COR-L47 (cell line): ENCODE measurements around the gene SPRY1.
A peak's percentile ranks its signal among the peaks of the same experiment; 100 is the strongest.

Source experiments
- DNase-seq: peaks from one replicate; lab custom pipeline; 2025; lab: John Stamatoyannopoulos, UW

SPRY1 gene

DNA sequence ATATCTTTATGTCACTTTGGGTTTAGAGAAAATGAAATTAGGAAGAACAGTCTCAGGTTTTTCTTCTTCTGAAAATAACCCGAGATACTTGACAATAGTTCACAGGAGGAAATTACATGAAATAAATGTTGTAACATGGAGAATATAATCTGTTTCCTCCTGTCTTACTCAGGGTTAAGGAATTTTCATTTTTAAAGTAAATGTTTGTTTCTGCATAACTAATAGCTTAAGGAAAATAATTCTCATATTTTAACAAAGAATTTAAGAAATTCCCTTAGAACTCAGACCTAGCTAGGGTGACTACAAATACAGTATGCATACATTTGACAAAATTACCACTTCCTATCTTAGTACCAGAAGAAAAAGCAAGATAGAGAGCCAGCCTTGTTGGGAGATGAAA is 17.2 kb upstream of the SPRY1 start:
- no peak for DNase-seq

DNA sequence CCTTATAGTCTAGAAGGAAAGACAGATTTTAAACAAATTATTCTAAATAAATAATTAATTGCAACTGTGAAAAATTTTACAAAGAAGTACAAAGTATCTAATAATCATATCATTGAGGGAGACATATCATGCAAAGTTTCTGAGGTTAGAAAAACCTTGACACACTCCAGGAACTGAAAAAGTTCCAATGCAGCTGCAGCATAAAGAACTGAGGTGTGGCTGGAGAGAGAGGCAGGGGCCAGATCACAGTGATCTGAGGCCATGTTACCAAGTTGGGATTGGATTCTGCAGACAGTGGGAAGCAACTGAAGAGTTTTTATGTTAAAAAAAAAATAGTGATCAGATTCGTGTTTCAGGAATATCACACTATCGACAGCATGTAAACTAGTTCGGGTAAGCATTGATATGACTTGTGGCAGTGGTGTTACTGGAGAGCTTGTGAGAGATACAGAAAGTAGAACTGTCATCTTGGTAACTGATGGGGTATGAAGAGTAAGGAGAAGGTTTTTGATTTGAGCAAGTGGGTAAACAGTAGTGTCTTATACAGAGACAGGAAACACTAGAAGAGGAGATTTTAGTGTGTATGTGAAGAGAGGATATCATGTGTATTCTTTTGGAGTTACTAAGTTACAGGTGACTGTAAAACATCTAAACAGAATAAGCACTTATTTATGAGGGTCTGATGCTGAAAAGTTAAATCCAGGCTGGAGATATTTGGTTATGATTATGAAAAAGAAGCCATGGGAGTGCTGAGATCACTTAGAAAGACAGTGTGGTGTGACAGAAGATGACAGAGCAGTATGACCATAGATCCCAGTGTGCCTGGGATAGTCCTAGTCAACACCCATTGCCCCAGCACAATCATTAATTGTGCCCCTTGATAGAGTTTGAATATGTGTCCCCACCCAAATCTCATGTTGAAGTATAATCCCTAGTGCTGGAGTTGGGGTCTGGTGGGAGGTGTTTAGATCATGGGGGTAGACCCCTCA is 15.6 kb upstream of the SPRY1 start:
- DNase-seq: no peak

DNA sequence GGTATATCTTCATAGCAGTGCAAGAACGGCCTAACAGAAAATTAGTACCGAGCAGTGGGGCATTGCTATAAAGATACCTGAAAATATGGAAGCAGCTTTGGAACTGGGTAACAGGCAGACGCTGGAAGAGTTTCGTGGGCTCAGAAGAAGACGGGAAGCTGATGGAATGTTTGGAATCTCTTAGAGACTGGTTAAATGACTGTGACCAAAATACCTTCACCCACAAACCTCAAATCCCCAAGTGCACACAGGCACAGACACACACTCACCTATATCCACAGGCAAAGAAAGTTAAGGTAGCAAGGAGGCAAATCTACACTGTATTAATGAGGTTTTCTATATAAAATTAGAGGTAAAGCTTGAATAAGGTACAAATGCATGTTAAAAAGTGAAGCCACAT is 14.6 kb upstream of the SPRY1 start:
- no peak for DNase-seq

DNA sequence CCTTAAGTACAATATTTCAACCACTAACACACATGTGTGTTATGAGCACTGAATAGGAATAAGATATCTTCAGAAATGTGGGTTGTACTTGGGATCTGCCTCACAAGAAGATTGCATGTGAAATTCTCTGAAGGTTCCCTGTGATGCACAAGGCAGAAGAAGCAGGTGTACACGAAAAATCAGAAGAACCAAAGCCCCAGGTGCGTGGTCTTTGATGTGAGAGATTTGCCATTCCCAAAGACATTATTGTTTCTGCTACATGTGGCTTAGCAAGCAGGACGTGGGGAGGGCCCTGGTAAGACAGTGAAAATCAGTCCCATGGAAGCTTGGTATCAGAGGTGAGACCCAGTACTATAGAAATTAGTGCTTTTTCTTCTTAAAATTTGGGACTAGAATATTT is 13.0 kb upstream of the SPRY1 start:
- DNase-seq: no peak

DNA sequence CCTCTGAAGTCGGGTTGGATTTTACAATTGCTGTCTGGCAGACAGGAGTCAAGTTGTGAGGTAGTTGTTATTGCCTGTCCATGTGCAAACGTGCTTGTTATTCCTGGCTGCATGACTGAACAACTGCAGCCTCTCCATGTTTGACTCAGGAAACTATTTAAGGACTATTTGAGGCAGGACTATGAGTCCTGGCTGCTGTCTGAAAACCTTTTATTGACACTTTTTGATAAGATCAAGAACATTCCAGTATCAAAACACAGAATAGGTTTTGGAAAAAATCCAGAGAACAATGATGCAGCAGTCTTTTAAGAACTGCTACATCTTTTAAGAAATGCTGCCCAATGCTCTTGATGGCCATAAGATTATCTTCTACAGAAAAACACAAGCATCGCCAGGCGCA is 10.0 kb upstream of the SPRY1 start:
- DNase-seq: no peak

DNA sequence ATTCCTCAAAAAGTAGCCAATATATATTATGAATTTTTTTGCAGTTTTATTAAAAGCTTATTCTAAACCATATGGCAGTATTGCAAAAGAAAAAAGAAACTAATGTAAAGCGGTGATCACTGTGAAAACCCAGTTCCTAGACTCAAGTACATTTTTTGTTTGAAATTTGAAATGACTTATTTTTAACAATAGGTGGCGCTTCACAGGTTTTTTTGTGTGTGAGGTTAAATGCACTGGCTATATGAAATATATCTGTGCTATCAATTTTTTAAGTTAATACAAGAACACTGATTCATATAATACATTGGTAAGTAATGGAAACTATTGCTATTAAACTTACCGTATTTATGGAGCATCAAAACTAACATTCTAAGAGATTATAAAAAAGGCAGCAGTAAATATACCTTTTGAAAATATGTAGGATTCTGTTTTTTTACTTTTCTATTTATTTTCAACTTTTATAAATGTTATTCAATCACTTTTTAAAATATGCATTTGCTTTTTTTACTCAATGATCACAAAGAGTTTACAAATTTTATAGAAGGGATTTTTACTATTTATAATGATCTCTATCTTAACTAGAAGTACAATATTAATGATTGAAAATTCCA is 5.6 kb upstream of the SPRY1 start:
- DNase-seq: no peak

DNA sequence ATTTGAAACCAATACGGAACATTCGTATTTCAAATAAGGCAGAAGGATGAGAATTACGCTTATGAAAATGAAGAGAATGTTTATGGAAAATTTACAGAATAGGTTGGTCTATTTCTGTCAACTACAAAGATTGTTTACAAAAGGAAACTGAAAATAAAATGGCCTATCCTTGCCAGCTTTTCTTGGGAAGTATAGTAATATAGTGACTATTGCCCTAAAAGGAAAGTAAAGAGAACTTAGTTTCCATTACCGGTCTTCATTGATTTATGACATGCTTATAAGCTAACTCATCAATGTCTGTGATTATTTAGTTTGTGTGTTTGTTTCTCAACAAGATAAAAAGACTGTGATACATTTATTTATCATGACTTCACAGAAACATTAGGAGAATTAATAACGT is 2.9 kb upstream of the SPRY1 start:
- DNase-seq: no peak

DNA sequence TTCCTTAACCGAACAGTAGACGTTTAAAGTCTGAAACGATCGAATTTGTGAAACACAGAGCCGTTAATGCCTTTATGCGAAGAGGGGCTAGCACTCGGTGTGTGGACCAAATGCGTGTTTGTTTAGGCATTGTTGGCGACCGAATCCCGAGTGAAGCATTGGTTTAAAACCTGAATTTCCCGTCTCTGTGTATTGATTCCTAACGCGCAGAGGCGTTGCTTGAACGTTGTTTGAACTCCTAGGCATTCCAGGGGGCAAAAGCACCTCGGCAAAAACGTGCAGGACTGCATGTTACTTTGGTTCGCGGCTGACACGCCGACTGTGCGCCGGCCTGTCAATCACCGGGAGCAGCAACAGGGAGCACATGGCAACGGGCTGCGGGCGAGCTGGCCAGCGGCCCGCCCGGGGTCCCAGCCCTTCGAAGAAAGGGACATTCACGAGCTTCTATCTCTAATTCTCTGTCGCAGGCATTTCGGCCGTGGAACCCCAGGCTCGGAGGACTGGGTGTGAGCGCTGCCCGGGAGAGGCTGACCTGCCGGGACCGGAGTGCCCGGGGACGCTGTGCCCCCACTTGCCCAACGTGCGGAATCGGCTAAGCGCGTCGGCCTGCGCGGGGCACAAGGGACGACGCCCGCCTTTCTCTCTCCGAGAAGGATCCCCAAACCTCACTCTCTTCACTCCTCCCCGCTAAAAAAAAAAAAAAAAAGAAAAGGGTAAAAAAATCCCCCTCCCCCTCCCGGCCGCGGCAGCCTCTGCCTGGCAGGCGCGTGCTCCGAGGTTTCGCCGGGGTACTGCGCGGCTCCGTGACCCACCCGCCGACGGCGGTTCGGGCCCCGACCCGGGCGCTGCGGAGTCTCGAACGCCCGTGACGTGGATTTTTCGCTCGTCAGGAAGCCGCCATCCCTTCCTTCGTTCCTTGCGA is 810 bp downstream of the SPRY1 start:
- DNase-seq: peak; percentile 26

DNA sequence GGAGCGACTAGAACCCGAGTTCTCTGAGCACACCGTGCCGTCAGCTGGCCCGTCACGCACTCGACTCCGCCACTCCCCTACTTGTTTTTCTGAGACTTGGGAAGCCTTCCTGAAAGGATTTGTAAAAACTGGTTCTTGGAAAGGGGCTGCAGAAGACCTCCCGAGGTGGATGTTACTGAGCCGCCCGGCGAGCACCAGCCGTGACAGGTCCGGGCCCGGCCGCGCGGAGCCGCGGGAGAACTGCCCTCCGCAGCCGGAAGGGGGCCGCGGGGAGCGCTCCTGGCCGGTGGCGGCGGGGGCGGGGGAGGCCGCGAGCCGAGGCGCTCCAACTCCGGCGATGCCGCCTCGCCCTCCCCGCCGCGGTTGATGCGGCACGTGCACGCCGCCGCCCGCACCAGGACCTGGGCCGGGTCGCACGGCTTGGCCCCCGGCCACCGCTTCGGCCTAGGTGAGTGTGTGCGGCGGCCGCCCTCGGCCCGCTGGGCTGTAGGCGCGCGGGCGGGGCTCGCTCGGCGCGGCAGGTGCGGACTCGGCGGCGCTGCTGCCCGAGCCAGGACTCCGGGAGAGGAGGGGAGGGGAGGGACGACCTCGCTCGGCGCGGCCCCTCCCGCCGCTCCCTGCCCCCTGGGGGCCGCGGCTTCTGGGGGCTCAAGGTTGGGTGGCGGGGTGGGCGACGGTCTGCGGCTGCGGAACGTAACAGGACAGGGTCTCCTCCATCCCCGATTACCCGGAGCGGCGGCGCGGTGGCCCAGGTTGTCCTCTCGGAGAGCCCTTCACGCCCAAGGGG is 1.7 kb downstream of the SPRY1 start:
- peak; percentile 68 for DNase-seq

DNA sequence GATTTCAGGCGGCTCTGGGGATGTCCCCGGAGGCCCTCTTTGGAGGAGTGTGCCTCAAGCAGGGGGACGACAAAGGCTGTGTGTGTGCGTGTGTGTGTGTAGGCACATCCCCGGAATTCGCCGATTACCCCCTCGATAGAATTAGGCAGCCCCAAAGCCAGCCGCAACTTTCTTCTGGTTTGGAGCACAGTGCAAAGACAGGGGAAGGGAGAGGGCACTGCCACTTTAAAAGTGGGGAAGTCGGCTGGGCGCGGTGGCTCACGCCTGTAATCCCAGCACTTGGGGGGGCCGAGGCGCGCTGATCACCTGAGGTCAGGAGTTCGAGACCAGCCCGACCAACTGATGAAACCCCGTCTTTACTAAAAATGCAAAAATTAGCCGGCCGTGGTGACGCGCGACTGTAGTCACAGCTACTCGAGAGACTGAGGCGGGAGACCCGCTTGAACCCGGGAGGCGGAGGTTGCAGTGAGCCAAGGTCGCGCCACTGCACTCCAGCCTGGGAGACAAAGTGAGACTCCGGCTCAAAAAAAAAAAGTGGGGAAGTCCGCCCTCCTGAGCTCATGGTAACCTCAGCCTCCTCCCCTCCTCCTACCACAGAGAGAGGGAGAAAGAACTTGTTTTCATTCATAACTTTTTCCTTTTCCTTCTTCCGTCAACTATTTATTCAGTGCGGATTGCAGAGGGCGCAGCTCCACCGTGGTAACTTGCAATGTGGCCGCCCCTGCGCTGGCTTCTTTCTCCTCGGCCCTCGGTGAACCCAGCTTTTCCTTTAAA is 2.4 kb downstream of the SPRY1 start:
- DNase-seq: peak; percentile 51

DNA sequence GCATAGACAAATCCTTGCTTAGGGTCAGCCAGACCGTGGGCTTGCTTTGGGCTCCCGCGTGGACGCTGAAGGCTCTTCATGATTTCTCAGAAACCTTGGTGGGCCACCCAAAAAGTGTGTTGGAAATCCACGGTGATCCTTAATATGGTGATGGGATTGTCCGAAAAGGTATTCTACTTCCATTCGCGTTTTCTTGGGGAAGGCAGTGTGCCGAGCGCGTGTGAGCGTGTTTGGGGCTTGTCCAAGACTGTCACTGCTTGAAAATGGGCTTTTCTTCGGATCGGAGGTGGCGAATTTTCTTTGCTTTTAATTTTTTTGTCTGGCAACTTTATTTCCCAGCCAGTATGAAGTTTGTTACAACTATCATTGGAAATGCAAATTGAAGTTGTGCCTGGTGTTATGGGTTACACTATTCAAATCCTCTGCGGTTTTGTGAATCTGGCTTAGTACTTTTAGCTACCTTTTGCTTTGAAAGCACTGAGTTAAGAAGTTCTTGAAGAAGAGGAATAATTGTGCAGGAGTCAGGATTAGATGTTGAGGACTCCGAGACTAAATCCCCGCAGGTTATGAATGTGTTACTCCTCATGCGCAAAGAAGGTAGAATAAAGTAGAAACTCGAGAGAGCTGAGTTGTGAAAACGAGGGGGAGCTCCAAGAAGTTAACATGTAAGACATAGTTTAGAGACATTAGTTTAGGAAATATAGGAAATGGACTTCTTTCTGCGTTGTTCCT is 3.2 kb downstream of the SPRY1 start:
- DNase-seq: no peak

DNA sequence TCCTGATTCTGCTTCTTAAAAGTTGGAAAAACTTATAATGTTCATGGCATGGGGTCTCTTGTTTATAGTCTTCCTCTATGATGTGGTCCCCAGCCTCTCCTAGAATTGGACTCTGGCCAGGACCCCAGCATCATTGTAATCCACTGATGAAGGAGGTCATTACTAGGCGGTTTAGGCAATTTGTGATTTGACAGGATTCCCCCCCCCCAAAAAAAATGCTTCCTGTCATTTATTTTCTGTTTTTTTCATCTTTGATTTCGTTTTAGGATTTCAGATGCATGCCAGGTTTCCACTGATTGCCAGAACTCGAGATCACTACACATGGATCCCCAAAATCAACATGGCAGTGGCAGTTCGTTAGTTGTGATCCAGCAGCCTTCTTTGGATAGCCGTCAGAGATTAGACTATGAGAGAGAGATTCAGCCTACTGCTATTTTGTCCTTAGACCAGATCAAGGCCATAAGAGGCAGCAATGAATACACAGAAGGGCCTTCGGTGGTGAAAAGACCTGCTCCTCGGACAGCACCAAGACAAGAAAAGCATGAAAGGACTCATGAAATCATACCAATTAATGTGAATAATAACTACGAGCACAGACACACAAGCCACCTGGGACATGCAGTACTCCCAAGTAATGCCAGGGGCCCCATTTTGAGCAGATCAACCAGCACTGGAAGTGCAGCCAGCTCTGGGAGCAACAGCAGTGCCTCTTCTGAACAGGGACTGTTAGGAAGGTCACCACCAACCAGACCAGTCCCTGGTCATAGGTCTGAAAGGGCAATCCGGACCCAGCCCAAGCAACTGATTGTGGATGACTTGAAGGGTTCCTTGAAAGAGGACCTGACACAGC is 4.9 kb downstream of the SPRY1 start:
- no peak for DNase-seq

DNA sequence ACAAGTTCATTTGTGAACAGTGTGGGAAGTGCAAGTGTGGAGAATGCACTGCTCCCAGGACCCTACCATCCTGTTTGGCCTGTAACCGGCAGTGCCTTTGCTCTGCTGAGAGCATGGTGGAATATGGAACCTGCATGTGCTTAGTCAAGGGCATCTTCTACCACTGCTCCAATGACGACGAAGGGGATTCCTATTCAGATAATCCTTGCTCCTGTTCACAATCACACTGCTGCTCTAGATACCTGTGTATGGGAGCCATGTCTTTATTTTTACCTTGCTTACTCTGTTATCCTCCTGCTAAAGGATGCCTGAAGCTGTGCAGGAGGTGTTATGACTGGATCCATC is 5.5 kb downstream of the SPRY1 start:
- DNase-seq: no peak

DNA sequence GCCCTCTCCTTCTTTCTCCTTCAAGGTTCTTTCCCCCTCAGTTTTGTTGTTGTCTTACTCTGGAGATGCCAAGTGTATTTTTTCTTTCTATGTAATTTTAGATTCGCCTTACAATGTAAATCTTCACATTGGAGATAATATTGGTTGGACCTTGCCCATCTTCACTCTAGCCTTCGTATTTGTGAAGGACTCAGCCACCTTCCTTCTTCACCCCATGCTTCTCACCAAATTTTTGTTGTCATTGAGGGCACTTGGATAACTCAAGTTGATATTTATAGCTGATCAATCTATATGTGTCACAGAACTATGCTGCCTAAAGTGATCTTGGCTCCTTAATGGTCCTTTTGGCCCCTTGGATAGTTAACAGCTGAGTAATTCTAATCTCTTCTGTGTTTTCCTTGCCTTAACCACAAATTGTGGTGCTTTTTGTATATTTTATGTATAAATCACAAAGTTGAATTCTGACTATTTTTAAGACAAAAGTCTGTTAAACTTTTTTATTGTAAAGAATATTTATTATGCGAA is 6.5 kb downstream of the SPRY1 start:
- no peak for DNase-seq

DNA sequence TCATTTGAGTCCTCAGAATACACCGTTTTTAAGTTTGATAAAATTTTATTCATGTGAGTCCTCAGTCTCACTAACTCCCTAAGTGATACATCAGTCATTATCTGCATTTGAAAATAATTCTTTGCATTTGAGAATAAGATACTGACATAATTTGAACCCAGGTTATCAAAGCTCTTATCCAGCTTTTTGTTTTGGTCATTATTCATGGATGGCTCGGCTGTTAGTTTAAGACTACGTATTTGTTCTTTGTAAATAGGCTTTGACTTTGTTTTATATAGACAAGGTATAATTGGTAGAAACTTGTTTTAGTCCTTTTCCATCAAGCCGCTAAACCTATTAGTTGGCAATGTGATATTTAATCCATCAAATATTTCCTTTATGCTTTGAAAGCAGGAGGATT is 7.9 kb downstream of the SPRY1 start:
- DNase-seq: no peak

DNA sequence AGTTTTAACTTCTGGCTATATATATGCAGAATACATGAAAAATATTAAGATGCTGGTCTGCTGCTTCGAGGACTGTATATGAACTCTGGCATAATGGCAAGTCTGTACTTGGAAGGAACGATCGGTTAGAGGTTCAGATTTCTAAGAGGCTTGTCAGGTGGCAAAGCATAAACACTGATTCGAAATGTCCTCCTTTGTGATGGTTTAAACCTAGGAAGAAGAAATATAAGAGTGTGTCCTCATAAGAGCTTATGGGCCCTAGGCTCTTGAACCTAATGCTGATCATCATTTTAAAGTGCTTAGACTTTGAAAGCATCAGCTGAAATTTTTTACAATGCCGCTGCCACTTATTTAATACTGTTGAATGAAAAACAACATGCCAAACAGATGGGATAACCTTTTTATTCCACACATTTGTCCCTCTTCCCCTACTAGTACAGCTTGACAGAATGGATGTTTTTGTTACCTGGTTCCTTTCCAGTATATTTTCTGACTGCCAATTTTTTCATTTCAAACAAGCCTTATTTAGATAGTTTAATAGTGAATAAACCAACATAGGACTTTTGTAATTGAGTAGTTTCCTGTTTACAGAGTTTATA is 8.8 kb downstream of the SPRY1 start:
- DNase-seq: no peak

DNA sequence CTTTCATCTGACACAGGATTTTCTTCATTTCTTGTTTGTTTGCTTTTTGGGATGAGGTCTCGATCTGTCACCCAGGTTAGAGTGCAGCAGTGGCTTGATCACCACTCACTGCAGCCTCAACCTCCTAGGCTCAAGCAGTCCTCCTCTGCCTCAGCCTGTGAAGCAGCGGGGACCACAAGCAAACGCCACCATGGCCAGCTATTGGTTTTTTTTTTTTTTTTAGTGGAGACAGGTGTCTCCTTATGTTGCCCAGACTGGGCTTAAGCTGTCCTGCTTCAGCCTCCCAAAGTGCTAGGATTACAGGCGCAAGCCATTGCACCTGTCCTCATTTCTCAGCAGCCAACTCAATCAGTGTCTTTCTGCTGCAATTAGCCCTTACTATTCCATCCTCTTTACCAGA is 10.3 kb downstream of the SPRY1 start:
- no peak for DNase-seq

DNA sequence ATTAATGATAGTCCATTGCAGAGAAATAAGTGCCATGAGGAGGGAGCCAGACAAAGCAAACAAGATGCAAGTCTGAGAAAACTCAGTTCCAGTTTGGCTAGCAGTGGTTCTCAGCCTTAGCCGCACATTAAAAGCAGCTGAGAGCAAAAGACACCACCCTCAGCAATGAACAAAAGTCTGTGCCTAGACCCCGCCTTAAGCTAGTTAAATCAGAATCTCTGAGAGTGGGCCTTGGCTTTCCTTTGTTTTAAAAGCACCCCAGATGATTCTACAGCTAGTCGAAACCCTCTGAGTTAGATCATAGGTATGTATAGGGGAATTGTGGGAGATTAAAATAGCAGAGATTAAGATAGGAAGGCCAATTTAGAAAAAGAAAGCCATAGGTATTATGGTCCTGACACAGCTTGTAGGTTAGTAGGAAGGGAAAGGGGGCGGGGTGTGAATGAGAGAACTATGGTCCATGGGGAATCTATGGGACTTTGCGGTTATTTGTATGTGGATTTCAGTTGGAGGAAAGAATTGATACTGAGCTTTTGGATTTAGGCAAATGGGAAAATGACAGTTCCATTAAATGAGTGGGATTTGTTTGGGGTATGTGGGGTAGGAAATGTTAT is 12.0 kb downstream of the SPRY1 start:
- DNase-seq: no peak
